Peyer's patch (tissue), 4 donors: Measurements from ENCODE around the gene VTI1B. TPM values are rescaled to one million over a fixed set of nuclear protein-coding genes. Genes with fewer than 3 reads are reported as not detected.

Experiments used
- DNase-seq, 3 donors: peaks; one replicate each; pipeline ENCODE4 v3.0.0-alpha.2; 2017 to 2019
- H3K27ac ChIP-seq, 4 donors: fragments of 200-600 bp; sonication (generic); one replicate each; pipeline ENCODE4 v1.5.1; 2016 to 2019
- H3K27me3 ChIP-seq, 2 donors: fragments of 200-600 bp; sonication (generic); one replicate each; pipeline ENCODE4 v1.5.1; 2019
- H3K36me3 ChIP-seq, 3 donors: fragments of 200-600 bp; sonication (generic); one replicate each; pipeline ENCODE4 v1.5.1; 2016 to 2019
- H3K4me1 ChIP-seq, 4 donors: fragments of 200-600 bp; sonication (generic); one replicate each; pipeline ENCODE4 v1.5.1; 2016 to 2019
- H3K4me3 ChIP-seq, 4 donors: fragments of 200-600 bp; sonication (generic); 1 replicate in 3 of 4; 2 replicates in 1 of 4; pipeline ENCODE4 v1.5.1; 2016 to 2019; ENCODE audit warnings: mild to moderate bottlenecking in 1 of 4
- H3K9me3 ChIP-seq, 4 donors: fragments of 200-600 bp; sonication (generic); one replicate each; pipeline ENCODE4 v1.5.1; 2016 to 2019; ENCODE audit warnings: mild to moderate bottlenecking in 1 of 4
- POLR2A ChIP-seq, 2 donors: fragments of 450-650 bp; IDR thresholded peaks; one replicate each; pipeline ENCODE4 v1.5.1; 2017; ENCODE audit warnings: antibody characterized with exemption in 2 of 2, mild to moderate bottlenecking in 2 of 2, moderate library complexity in 2 of 2
- total RNA-seq, 4 donors: library from RNA; depleted of rRNA; stranded (reverse); fragments of >200 nt; gene quantifications; one replicate each; pipeline ENCODE4 v1.1.0, GENCODE V29; 2016
- TF ChIP-seq, protein P1 (sequence below), 6 experiments: fragments of 450-650 bp in 4 of 6; fragments of 200-600 bp in 2 of 6; sonication (generic) in 1 of 6; IDR thresholded peaks; one replicate each; pipeline ENCODE4 v1.5.1; 2017 to 2019; ENCODE audit warnings: antibody characterized with exemption in 6 of 6, mild to moderate bottlenecking in 3 of 6, moderate library complexity in 1 of 6

The VTI1B gene
- total RNA-seq, 4 donors from 2014 or later = 57.4 to 75.5 (median 63.3) TPM

DNA sequence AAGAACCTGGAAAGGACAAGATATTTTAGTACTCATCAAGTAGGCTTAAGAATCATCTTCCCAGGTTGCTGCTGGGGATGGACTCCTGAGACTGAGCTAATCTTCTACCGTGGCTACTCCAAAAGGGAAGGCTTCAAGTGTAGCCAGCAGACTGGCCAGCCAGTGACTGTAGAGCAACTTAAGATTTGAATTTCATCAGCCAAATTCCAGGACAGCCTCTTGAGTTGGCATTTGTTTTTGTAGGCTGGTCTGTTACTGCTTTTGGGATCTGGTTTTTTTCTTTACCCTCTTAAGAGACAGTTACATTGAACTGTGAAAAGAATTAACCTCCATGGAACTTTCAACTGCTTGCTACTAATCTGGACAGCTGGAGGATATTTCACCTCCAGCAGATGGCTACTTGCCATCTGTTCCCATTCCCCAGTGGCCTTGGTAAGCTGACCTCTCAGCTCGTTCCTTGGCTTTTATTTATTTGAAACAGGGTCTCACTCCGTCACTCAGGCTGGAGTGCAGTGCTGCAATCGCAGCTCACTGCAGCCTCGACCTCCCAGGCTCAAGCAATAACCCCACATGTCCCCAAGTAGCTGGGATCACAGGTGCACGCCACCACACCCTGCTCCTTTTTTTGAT, 20.7 kb downstream of the VTI1B start:
- H3K9me3 ChIP-seq = no peaks in the 10 kb centered on the region
- peaks cover 0 to 99% (median 0%) of the 10 kb centered on the region in 3 donors for H3K36me3 ChIP-seq
- H3K27me3 ChIP-seq = no peaks in the 10 kb centered on the region
- no peak overlapping the region for H3K27ac ChIP-seq
- H3K4me1 ChIP-seq = no peaks in the 10 kb centered on the region
- H3K4me3 ChIP-seq = no peak overlapping the region
- TF ChIP-seq POLR2A (IDR thresholded peaks at IDR 0.05) = no peak
- TF ChIP-seq, protein P1, sequence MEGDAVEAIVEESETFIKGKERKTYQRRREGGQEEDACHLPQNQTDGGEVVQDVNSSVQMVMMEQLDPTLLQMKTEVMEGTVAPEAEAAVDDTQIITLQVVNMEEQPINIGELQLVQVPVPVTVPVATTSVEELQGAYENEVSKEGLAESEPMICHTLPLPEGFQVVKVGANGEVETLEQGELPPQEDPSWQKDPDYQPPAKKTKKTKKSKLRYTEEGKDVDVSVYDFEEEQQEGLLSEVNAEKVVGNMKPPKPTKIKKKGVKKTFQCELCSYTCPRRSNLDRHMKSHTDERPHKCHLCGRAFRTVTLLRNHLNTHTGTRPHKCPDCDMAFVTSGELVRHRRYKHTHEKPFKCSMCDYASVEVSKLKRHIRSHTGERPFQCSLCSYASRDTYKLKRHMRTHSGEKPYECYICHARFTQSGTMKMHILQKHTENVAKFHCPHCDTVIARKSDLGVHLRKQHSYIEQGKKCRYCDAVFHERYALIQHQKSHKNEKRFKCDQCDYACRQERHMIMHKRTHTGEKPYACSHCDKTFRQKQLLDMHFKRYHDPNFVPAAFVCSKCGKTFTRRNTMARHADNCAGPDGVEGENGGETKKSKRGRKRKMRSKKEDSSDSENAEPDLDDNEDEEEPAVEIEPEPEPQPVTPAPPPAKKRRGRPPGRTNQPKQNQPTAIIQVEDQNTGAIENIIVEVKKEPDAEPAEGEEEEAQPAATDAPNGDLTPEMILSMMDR (IDR thresholded peaks at IDR 0.05) = no peak
- DNase-seq = no peak

DNA sequence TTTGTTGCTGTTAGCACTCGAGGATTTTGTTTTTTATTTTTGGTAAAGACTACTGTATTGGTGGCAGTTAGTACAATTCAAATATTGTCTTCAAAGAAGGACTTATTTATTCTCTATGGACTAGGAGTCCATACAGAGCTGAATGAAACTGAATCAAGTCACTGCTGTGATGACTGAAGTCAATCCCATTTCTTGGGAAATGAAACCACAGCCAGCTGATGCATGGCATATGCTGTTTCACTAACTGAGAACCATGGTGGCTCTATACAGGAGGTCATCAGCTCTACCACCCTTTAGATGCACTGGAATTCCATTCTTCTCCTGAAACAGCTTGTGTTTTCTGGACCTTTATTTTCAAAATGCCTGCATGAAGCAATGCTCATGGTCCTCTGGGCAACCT, 22.2 kb downstream of the VTI1B start:
- Histone ChIP-seq H3K36me3 (peaks cover 0 to 86% (median 0%) of the 10 kb centered on the region in 3 donors), H3K27me3 (no peaks in the 10 kb centered on the region)
- no peak for DNase-seq

DNA sequence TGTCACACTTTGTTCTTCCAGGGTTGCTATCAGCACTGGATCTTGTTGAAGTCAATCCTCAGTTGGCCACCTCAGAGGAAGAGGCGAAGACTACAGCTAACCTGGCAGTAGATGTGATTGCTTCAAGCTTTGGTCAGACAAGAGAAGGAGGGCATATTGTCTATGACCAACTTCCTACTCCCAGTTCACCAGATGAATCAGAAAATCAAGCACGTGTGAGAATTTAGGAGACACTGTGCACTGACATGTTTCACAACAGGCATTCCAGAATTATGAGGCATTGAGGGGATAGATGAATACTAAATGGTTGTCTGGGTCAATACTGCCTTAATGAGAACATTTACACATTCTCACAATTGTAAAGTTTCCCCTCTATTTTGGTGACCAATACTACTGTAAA, 23.7 kb downstream of the VTI1B start:
- Histone ChIP-seq H3K27ac (no peak overlapping the region), H3K4me3 (no peak overlapping the region), H3K4me1 (no peaks in the 10 kb centered on the region), H3K36me3 (peaks cover 0 to 84% (median 0%) of the 10 kb centered on the region in 3 donors), H3K27me3 (no peaks in the 10 kb centered on the region), H3K9me3 (no peaks in the 10 kb centered on the region)
- no peak for TF ChIP-seq POLR2A (IDR thresholded peaks at IDR 0.05)
- TF ChIP-seq, protein P1 (IDR thresholded peaks at IDR 0.05) = no peak
- no peak for DNase-seq

More for the DNA sequence above, 22.2 kb downstream of the VTI1B start:
- Histone ChIP-seq H3K27ac (no peak overlapping the region), H3K9me3 (no peaks in the 10 kb centered on the region), H3K4me3 (no peak overlapping the region), H3K4me1 (no peaks in the 10 kb centered on the region)
- TF ChIP-seq, protein P1 (IDR thresholded peaks at IDR 0.05) = no peak
- TF ChIP-seq POLR2A (IDR thresholded peaks at IDR 0.05) = no peak

DNA sequence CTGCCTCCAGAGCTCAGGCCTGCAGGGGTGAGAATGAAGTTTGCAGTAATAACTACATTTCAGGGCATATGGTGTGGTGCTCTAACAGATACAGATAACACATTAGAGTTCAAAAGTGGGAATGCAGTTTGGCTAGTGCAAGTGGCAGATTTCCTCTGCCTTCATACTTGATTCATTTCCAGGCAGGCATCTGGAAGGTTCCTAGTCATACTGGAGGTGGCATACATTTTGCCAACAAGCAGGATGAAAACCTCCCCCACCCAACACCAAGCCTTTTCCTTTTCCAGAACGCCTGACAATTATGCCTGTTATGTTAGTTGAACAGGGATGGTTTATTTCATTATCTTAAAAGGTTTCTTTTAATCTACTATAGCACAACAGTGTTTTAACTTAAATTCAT, 24.3 kb downstream of the VTI1B start:
- H3K9me3 ChIP-seq = no peaks in the 10 kb centered on the region
- H3K36me3 ChIP-seq = peaks cover 0 to 79% (median 0%) of the 10 kb centered on the region in 3 donors
- no peak for DNase-seq
- H3K27ac ChIP-seq = no peak overlapping the region
- H3K27me3 ChIP-seq = no peaks in the 10 kb centered on the region
- TF ChIP-seq, protein P1 (IDR thresholded peaks at IDR 0.05) = no peak
- TF ChIP-seq POLR2A (IDR thresholded peaks at IDR 0.05) = no peak
- H3K4me1 ChIP-seq = no peaks in the 10 kb centered on the region
- H3K4me3 ChIP-seq = no peak overlapping the region

DNA sequence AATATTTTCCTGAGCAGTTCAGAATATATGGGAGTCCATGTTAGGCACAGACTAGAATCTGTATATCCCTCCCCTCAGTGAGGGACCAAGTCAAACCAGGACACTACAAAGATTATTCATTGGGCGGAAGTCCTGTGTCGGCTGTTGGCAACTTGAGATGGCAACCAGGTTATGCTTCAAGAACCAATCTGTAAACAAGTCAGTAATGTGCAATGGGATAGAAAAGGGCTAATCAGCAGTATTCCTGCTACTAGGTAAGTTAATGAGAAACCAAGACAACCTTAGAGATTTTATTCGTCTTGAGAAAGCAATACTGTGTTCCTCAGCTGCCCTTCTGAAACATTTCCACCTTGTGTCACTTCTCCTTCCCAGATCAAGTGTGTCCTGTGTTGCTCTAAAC, 28.3 kb downstream of the VTI1B start:
- H3K27ac ChIP-seq = no peak overlapping the region
- no peaks in the 10 kb centered on the region for H3K9me3 ChIP-seq
- no peak for DNase-seq
- H3K36me3 ChIP-seq = peaks cover 0 to 40% (median 0%) of the 10 kb centered on the region in 3 donors
- no peak for TF ChIP-seq POLR2A (IDR thresholded peaks at IDR 0.05)
- TF ChIP-seq, protein P1 (IDR thresholded peaks at IDR 0.05) = no peak
- H3K4me1 ChIP-seq = no peaks in the 10 kb centered on the region
- no peak overlapping the region for H3K4me3 ChIP-seq
- H3K27me3 ChIP-seq = no peaks in the 10 kb centered on the region
